BE2C (cell line): Measurements from ENCODE around the gene ACER3.
"Not testable (repeated sequence)": the region's sequence is repeated elsewhere in the genome, so short reads cannot be mapped to it uniquely, and the experiment has no call there.

ENCODE experiments used
- DNase-seq: peaks from one replicate; pipeline ENCODE4 v3.0.0-alpha.2; 2020
- H3K27me3 ChIP-seq: fragments of 250-450 bp; sonication (Bioruptor Pico); 2 replicates; pipeline ENCODE4 v1.5.1; 2020; ENCODE audit warnings: mild to moderate bottlenecking
- H3K36me3 ChIP-seq: fragments of 250-450 bp; sonication (Bioruptor Pico); 2 replicates; pipeline ENCODE4 v1.5.1; 2020; ENCODE audit warnings: mild to moderate bottlenecking
- H3K4me1 ChIP-seq: fragments of 250-450 bp; sonication (Bioruptor Pico); 2 replicates; pipeline ENCODE4 v1.5.1; 2020
- H3K4me3 ChIP-seq: 2 replicates; pipeline ENCODE4 v1.5.1; 2011; ENCODE audit warnings: low read depth, low read length
- H3K9me3 ChIP-seq: fragments of 250-450 bp; sonication (Bioruptor Pico); 2 replicates; pipeline ENCODE4 v1.5.1; 2020
- TF ChIP-seq, protein P1 (sequence below): IDR thresholded peaks from 2 replicates; pipeline ENCODE4 v1.5.1; 2012; ENCODE audit warnings: mild to moderate bottlenecking, low read depth, low read length

ACER3 gene

DNA sequence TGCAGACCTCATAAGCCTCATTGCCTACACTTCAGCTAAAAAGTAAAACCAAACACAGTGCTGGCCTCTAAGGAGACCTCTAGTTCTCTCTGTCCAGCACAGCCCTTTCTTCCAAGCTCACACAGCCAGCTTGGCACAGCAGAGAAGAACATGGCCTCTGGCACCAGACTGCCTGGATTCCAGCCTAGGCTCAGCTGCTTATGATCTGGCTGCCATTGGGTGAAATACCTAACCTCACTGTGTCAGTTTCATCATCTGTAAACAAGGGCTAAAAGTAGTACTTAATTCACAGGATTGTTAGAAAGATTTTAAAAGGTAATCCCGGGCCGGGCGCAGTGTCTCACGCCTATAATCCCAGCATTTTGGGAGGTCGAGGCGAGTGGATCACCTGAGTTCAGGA is 9.9 kb upstream of the ACER3 start:
- Histone ChIP-seq H3K9me3 (no peaks in the 10 kb centered on the region), H3K36me3 (no peaks in the 10 kb centered on the region), H3K4me1 (no peaks in the 10 kb centered on the region), H3K27me3 (no peaks in the 10 kb centered on the region), H3K4me3 (no peak overlapping the region)
- DNase-seq, result no peak
- TF ChIP-seq, protein P1, sequence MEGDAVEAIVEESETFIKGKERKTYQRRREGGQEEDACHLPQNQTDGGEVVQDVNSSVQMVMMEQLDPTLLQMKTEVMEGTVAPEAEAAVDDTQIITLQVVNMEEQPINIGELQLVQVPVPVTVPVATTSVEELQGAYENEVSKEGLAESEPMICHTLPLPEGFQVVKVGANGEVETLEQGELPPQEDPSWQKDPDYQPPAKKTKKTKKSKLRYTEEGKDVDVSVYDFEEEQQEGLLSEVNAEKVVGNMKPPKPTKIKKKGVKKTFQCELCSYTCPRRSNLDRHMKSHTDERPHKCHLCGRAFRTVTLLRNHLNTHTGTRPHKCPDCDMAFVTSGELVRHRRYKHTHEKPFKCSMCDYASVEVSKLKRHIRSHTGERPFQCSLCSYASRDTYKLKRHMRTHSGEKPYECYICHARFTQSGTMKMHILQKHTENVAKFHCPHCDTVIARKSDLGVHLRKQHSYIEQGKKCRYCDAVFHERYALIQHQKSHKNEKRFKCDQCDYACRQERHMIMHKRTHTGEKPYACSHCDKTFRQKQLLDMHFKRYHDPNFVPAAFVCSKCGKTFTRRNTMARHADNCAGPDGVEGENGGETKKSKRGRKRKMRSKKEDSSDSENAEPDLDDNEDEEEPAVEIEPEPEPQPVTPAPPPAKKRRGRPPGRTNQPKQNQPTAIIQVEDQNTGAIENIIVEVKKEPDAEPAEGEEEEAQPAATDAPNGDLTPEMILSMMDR, result no peak

DNA sequence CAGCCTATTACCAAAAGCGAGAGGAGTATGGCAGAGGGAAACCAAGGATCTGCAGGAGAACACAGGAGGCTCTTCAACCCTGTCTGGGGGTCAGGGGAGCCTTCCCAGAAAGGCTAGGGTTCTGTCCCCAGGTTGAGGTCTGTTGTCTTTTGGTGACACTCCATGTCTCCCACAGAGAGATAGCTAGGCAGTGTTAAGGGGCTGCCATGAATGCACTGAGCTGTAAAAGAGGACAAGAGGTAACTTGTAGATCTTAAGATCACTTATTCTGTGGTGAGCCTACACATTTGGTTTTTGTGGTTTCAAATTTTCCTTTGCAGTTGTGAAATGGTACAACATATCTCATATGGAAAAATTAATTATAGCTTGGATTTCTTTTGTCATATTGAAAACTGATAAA is 6.0 kb upstream of the ACER3 start:
- Histone ChIP-seq H3K4me3 (no peak overlapping the region), H3K4me1 (no peaks in the 10 kb centered on the region), H3K9me3 (no peaks in the 10 kb centered on the region), H3K27me3 (no peaks in the 10 kb centered on the region), H3K36me3 (no peaks in the 10 kb centered on the region)
- no peak for DNase-seq
- TF ChIP-seq, protein P1, result no peak

DNA sequence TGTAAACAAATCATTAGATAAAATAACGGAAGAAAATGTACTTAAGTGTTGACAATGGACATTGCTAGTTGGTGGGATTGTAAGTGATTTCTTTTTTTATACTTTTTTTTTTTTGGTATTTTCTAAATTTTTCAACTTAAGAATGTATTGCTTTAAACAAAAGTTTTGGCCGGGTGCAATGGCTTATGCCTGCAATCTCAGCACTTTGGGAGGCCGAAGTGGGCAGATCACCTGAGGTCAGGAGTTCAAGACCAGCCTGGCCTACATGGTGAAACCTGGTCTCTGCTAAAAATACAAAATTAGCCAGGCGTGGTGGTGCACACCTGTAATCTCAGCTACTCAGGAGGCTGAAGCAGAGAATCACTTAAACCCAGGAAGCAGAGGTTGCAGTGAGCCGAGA is 5.0 kb upstream of the ACER3 start:
- not testable (repeated sequence) for H3K9me3 ChIP-seq, H3K27me3 ChIP-seq, H3K36me3 ChIP-seq, H3K4me1 ChIP-seq, H3K4me3 ChIP-seq, DNase-seq

DNA sequence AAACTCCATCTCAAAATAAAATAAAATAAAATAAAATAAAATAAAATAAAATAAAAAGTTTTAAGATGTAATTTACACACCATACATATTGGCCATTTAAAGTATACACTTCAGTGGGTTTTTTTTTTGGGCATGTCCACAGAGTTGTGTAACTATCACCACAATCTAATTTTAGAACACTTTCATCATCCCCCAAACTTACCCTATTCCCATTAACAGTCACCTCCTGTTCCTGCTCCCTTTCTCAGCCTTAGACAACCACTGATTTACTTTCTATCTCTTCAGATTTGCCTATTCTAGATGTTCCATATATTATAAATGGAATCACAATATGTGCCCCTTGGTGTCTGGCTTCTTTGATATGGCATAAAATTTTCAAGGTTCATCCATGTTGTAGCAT is 4.6 kb upstream of the ACER3 start:
- Histone ChIP-seq H3K4me3 (no peak overlapping the region), H3K36me3 (no peaks in the 10 kb centered on the region), H3K27me3 (no peaks in the 10 kb centered on the region), H3K9me3 (no peaks in the 10 kb centered on the region), H3K4me1 (no peaks in the 10 kb centered on the region)
- TF ChIP-seq, protein P1, result no peak
- no peak for DNase-seq

DNA sequence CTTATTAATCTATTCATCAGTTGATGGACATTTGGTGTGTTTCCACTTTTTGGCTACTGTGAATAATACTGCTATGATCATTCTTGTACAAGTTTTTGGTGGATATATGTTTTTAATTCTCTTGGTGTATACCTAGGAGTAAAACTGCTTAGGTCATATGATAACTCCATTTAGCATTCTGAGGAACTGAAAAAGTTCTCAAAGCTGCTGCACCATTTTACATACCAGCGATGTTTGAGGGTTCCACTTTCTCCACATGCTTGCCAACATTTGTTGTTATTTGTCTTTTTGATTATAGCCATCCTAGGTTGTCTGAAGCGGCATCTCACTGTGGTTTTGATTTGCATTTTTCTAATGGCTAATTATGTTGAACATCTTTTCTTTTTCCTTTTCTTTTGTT is 4.1 kb upstream of the ACER3 start:
- no peak overlapping the region for H3K4me3 ChIP-seq
- H3K9me3 ChIP-seq, result no peaks in the 10 kb centered on the region
- no peaks in the 10 kb centered on the region for H3K27me3 ChIP-seq
- no peaks in the 10 kb centered on the region for H3K36me3 ChIP-seq
- peaks cover under 1% of the 10 kb centered on the region; the same call in 1 of the 2 replicates for H3K4me1 ChIP-seq
- TF ChIP-seq, protein P1, result no peak
- DNase-seq, result no peak

DNA sequence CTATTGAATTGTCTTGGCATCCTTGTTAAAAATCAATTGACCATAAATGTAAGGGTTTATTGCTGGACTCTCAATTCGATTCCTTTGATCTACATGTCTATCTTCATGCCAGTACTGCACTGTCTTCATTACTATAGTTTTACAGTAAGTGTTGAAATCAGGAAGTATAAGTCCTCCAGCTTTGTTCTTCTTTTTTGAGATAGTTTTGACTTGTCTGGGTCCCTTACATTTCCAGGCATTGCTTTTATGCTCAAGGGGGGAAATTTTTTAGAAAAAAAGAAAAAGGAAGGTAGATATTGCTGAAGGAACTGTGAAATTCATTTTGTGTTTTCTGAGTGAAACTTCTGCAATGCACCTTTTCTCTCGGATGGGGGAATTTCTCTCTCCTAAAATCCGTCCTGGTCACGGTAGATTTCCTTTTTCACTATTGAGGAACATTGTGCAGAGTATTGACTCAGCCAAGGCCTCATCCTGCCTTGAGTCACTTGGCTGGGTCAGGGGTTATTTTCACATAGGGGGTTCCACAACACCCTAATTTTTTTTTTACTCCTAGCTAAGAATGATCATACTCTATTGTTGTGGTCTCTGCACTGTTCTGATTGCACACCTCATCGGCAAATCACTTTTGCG is 2.8 kb upstream of the ACER3 start:
- TF ChIP-seq, protein P1, result no peak

DNA sequence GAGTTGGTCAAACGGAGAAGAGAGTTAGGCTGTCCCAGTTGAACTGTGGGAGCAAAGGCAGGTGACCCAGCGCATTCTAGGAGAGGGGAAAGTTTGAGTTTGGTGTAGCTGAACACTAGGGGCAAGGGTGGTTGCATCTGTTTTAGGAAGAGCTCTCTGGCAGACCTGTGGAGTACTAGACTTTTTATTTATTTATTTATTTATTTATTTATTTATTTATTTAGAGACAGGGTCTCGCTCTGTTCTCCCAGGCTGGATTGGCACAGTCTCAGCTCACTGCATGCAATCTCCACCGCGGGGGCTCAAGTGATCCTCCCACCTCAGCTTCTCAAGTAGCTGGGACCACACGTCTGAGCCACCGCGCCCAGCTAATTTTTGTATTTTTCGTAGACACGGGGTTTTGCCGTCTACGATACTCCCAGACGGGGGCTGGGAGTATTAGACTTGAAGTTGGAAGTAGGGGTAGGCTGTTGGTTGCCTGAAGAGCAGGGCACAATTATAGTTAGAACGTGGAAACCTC is 950 bp upstream of the ACER3 start:
- DNase-seq, result no peak
- no peaks in the 10 kb centered on the region for H3K27me3 ChIP-seq
- H3K4me1 ChIP-seq, result peaks cover 4% of the 10 kb centered on the region; the same call in 1 of the 2 replicates
- TF ChIP-seq, protein P1, result no peak
- no peak overlapping the region for H3K4me3 ChIP-seq
- H3K36me3 ChIP-seq, result no peaks in the 10 kb centered on the region
- H3K9me3 ChIP-seq, result no peaks in the 10 kb centered on the region

More for the DNA sequence above, 2.8 kb upstream of the ACER3 start:
- Histone ChIP-seq H3K4me1 (peaks cover 4% of the 10 kb centered on the region; the same call in 1 of the 2 replicates), H3K27me3 (no peaks in the 10 kb centered on the region), H3K4me3 (no peak overlapping the region), H3K9me3 (no peaks in the 10 kb centered on the region), H3K36me3 (no peaks in the 10 kb centered on the region)
- no peak for DNase-seq
